ENCODE results near the gene SLC9B2.

The SLC9B2 gene

DNA sequence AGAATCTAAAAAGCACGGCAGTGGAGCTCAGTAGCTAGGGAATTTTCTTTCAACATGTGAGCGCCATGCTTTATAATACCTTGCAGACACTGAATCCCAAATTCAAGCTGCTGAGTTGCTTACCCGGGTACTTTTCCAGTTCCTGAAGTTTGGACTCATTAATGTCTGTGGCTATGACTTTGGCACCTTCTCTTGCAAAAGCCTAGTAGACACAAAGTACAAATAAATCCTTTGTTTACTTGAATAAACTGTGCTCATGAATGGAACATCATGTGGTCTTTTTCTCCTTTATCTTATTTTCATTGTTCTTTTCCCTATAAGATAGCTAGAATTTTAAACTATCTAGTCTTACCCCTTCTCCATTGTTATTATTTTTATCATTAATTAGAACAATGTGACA, 18.5 kb upstream of the SLC9B2 start:
- H3K4me3 Mint-ChIP-seq, result no peak overlapping the region
- peaks cover 32% of the 10 kb centered on the region for H3K4me1 Mint-ChIP-seq (ENCODE audit: low read depth)
- H3K9me3 Mint-ChIP-seq, result no peaks in the 10 kb centered on the region
- H3K27ac Mint-ChIP-seq, result no peak overlapping the region
- H3K36me3 Mint-ChIP-seq (ENCODE audit: low read depth), result peaks cover 5% of the 10 kb centered on the region
- no peak for DNase-seq (ENCODE audit: low spot score)
- H3K27me3 Mint-ChIP-seq (ENCODE audit: low read depth), result no peaks in the 10 kb centered on the region

DNA sequence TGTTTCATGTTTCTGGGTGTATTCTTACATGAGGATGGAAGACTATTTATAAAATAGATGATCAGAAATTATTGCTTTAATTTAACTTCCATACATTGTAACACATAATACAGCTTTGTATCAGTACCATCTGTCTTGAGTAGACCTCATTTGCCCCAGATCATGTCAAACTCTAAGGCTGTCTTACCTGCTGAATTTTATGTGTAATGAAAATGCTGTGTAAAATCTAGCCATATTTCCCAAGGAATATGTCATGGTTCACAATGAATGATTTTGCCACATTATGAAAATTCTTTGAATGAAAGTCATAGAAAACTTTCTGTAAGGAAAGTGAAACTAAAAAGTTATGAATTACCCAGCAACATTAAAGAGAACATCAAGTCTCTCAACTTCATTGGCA, 15.7 kb upstream of the SLC9B2 start:
- Mint-ChIP-seq H3K9me3 (no peaks in the 10 kb centered on the region), H3K4me1 (ENCODE audit: low read depth) (peaks cover 24% of the 10 kb centered on the region), H3K27me3 (ENCODE audit: low read depth) (no peaks in the 10 kb centered on the region), H3K36me3 (ENCODE audit: low read depth) (peaks cover 12% of the 10 kb centered on the region), H3K27ac (peak overlapping the region; percentile 39), H3K4me3 (peak overlapping the region; percentile 72)
- DNase-seq (ENCODE audit: low spot score), result no peak

DNA sequence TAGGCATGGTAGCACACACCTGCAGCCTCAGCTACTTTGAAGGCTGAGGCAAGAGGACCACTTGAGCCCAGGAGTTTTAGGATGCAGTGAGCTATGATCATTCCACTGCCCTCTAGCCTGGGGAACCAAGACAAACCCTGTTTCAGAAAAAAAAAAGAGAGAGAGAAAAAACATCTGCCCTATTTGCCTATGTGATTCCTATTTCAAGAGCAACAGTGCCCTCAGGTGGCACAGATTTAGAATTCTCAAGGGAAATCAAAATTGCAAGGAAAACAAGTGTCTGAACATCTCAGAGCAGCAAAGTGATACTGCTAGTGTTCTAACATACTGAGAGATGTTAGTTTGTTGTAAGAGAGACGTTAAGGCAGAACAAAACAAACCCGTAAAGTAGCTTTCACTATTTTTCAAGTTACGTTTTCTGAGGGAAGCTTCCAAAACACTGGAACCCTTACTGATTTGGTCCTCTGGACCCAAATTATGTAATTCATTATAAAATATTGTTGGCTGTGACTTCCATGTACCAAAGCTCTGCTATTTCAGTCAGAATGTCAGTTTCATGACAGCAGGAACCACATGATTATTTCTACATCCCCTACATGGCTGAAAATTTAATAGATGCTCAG, 15.2 kb upstream of the SLC9B2 start:
- peaks cover 17% of the 10 kb centered on the region for H3K36me3 Mint-ChIP-seq (ENCODE audit: low read depth)
- no peak for DNase-seq (ENCODE audit: low spot score)
- no peaks in the 10 kb centered on the region for H3K27me3 Mint-ChIP-seq (ENCODE audit: low read depth)
- no peaks in the 10 kb centered on the region for H3K9me3 Mint-ChIP-seq
- H3K4me1 Mint-ChIP-seq (ENCODE audit: low read depth), result peaks cover 22% of the 10 kb centered on the region
- peak overlapping the region; percentile 64 for H3K27ac Mint-ChIP-seq
- peak overlapping the region; percentile 72 for H3K4me3 Mint-ChIP-seq

DNA sequence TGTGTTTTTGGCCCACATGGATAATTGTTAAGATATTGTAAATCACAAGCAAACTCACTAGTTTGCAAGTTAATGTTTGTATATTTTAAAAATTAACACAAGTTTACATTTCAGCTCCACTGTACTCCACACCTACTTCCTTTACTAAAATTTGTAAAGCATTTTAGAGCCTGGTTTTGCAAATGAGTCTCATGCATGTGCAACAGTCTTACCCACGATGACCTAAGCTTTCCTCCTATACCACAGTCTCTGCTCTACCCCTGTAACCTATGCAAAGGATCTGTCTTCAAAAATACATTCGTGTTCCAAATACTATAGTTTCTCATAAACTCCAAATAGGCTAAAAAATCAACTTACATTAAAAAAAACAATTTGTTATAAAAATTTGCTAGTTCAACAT, 12.9 kb upstream of the SLC9B2 start:
- Mint-ChIP-seq H3K36me3 (ENCODE audit: low read depth) (peaks cover 22% of the 10 kb centered on the region), H3K27ac (no peak overlapping the region), H3K9me3 (no peaks in the 10 kb centered on the region), H3K27me3 (ENCODE audit: low read depth) (no peaks in the 10 kb centered on the region), H3K4me1 (ENCODE audit: low read depth) (peaks cover 21% of the 10 kb centered on the region), H3K4me3 (no peak overlapping the region)
- DNase-seq (ENCODE audit: low spot score), result no peak

- Mint-ChIP-seq H3K36me3 (ENCODE audit: low read depth) (peaks cover 24% of the 10 kb centered on the region), H3K9me3 (no peaks in the 10 kb centered on the region), H3K27ac (no peak overlapping the region), H3K4me1 (ENCODE audit: low read depth) (peaks cover 4% of the 10 kb centered on the region), H3K27me3 (ENCODE audit: low read depth) (no peaks in the 10 kb centered on the region), H3K4me3 (no peak overlapping the region)
- no peak for DNase-seq (ENCODE audit: low spot score)
Measured at GRCh38 chr4:103086551-103086950, 10.0 kb upstream of the SLC9B2 start.

- H3K9me3 Mint-ChIP-seq, result no peaks in the 10 kb centered on the region
- no peak overlapping the region for H3K27ac Mint-ChIP-seq
- no peak for DNase-seq (ENCODE audit: low spot score)
- no peaks in the 10 kb centered on the region for H3K27me3 Mint-ChIP-seq (ENCODE audit: low read depth)
- H3K4me1 Mint-ChIP-seq (ENCODE audit: low read depth), result peaks cover 3% of the 10 kb centered on the region
- H3K36me3 Mint-ChIP-seq (ENCODE audit: low read depth), result peaks cover 26% of the 10 kb centered on the region
- H3K4me3 Mint-ChIP-seq, result no peak overlapping the region
Measured at GRCh38 chr4:103085555-103086196, 9.1 kb upstream of the SLC9B2 start.

GRCh38 chr4:103079621-103080020, 3.1 kb upstream of the SLC9B2 start:
- no peaks in the 10 kb centered on the region for H3K27me3 Mint-ChIP-seq (ENCODE audit: low read depth)
- H3K27ac Mint-ChIP-seq, result no peak overlapping the region
- peaks cover 26% of the 10 kb centered on the region for H3K4me1 Mint-ChIP-seq (ENCODE audit: low read depth)
- no peak overlapping the region for H3K4me3 Mint-ChIP-seq
- peaks cover 15% of the 10 kb centered on the region for H3K36me3 Mint-ChIP-seq (ENCODE audit: low read depth)
- no peaks in the 10 kb centered on the region for H3K9me3 Mint-ChIP-seq
- DNase-seq (ENCODE audit: low spot score), result no peak

DNA sequence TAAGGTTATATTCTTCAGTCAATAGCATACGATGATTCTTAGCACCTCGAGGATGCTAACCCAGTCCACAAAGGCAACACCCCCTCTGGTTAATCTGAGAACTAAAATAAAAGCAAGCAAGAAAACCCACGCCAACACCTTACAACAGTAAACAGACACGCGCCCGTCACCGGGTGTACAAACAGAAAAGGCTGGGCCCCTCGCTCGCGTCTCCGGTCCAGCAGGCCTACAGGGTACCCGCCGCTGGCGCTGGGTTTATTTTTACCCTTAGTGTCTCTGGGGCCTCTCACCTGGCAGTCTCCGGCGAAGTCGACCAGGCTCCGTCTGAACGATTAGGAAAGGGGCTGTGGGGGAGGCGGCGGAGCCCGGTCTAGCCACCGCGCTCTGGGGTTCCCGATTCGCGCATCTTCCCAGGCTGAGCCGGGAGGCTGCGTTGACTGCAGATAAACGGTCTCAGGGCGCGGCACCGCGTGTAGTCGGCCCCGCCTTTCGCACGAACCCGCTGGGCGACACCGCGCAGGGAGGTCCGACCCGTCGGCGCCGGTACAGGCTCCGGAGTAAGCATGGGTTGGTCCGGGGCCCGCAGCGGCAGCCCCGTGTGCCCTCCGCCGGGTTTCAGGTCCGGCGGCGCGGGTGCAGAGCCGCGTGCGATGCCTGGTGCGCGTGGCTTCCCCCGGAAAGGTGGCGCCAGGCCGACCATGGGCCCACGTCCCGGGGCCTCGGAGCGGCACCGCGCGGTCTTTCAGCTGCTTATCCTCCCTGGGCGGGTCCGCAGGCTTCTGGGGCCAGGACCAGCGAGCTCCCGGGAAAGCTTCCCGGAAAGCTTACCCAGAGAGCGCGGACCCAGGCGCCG, 441 bp downstream of the SLC9B2 start:
- Mint-ChIP-seq H3K36me3 (ENCODE audit: low read depth) (peaks cover 30% of the 10 kb centered on the region), H3K4me3 (peak overlapping the region; percentile 85), H3K4me1 (ENCODE audit: low read depth) (peaks cover 47% of the 10 kb centered on the region), H3K27me3 (ENCODE audit: low read depth) (no peaks in the 10 kb centered on the region), H3K9me3 (no peaks in the 10 kb centered on the region), H3K27ac (peak overlapping the region; percentile 97)
- peak; percentile 60 for DNase-seq (ENCODE audit: low spot score)

DNA sequence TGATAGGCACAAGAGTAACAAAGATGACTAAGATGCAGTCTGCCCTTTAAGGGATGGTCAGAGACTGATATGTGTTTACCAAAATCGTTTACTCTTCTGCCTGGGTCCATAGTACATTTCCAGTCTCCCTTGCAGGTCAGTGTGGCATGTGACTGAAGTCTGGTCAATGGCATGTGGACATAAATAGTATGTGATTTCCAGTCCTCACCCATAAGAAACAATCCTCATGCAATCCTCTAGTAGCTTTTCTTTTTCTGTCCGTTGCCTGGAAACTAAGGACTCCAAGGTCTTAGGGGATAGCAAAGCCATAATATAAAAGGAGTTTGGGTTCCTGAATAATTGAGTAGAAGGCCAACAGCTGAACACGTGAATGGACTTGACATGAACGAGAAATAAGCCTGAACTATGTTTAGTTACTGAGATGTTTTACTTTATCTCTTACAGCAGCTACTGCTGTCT, 1.1 kb downstream of the SLC9B2 start:
- peak overlapping the region; percentile 85 for H3K4me3 Mint-ChIP-seq
- peaks cover 28% of the 10 kb centered on the region for H3K36me3 Mint-ChIP-seq (ENCODE audit: low read depth)
- no peaks in the 10 kb centered on the region for H3K9me3 Mint-ChIP-seq
- DNase-seq (ENCODE audit: low spot score), result no peak
- peaks cover 48% of the 10 kb centered on the region for H3K4me1 Mint-ChIP-seq (ENCODE audit: low read depth)
- no peaks in the 10 kb centered on the region for H3K27me3 Mint-ChIP-seq (ENCODE audit: low read depth)
- H3K27ac Mint-ChIP-seq, result peak overlapping the region; percentile 97

GRCh38 chr4:103074744-103075434, 1.7 kb downstream of the SLC9B2 start:
- Mint-ChIP-seq H3K9me3 (no peaks in the 10 kb centered on the region), H3K27ac (peak overlapping the region; percentile 97), H3K4me1 (ENCODE audit: low read depth) (peaks cover 48% of the 10 kb centered on the region), H3K36me3 (ENCODE audit: low read depth) (peaks cover 28% of the 10 kb centered on the region), H3K27me3 (ENCODE audit: low read depth) (no peaks in the 10 kb centered on the region), H3K4me3 (peak overlapping the region; percentile 85)
- DNase-seq (ENCODE audit: low spot score), result no peak

DNA sequence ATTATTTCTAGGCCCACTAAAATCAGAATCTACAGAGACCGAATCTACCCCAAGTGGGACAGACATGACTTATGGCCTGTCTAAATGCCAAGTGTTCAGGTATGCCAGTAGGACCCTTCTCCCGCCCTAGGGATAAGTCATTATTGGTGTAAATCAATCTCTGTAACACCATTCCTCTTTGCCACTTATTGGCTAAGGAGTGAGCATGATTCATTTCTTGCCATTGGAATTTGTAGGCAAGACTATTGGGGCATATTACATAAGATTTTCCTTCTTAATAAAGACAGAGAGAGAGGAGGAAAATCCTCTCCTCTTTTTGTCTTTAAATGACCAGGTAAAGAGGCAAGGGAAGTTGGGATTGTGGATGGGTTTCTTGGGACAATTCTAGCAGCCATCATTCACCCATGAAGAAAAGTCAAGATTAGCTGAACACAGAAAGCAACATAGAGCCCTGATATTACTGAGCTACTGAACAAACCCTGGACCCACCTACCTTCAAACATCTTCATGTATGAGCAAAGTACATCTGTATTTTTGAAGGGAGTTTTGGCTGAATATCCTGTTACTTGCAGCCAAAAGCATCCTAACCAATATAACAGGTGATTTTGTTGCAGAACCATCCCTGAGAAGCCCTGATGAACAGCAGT, 2.6 kb downstream of the SLC9B2 start:
- H3K4me1 Mint-ChIP-seq (ENCODE audit: low read depth), result peaks cover 42% of the 10 kb centered on the region
- no peaks in the 10 kb centered on the region for H3K9me3 Mint-ChIP-seq
- peaks cover 25% of the 10 kb centered on the region for H3K36me3 Mint-ChIP-seq (ENCODE audit: low read depth)
- H3K27ac Mint-ChIP-seq, result no peak overlapping the region
- no peaks in the 10 kb centered on the region for H3K27me3 Mint-ChIP-seq (ENCODE audit: low read depth)
- H3K4me3 Mint-ChIP-seq, result peak overlapping the region; percentile 85
- no peak for DNase-seq (ENCODE audit: low spot score)

DNA sequence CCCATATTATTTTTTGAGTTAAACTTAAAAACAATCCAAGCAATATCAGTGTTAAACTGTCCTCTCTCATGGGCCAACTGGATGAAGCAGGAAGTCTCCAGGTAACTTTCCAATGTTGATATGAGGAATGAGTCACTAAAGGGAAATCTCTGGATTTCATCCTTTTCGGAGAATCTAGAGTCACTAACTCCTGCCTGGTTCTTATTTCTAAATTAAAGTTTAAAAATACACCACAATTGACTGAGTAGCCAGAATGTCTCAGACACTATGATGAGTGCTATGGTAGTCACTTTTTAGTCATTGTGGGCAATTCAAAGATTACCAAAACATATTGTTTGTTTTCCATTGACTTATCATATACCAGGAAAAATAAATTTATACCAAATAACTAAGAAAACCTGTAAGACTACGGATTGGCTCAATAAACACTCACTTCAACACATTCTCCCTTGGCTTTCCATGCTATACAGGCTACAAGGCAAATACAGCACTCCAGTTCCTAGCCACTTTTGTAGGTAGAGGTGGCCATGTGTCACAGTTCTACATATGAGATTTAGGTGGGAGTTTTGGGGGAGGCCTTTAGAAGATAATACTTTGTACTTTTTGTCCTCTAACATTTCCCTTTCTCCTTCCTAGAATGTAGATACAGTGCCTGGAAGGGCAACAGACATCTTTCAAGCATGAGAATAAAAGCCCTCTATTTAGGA, 8.6 kb downstream of the SLC9B2 start:
- peaks cover 35% of the 10 kb centered on the region for H3K36me3 Mint-ChIP-seq (ENCODE audit: low read depth)
- no peak overlapping the region for H3K4me3 Mint-ChIP-seq
- H3K4me1 Mint-ChIP-seq (ENCODE audit: low read depth), result peaks cover 20% of the 10 kb centered on the region
- H3K9me3 Mint-ChIP-seq, result no peaks in the 10 kb centered on the region
- DNase-seq (ENCODE audit: low spot score), result no peak
- no peaks in the 10 kb centered on the region for H3K27me3 Mint-ChIP-seq (ENCODE audit: low read depth)
- no peak overlapping the region for H3K27ac Mint-ChIP-seq

Measured in T-helper 2 cell treated with Interferon-gamma antibody and Interleukin-4, amounts not matched to agents 5 μg/mL and 100 μg/mL, for 36 hours (primary cell).